ENCODE measurements around the gene CD81.

Gene CD81

DNA sequence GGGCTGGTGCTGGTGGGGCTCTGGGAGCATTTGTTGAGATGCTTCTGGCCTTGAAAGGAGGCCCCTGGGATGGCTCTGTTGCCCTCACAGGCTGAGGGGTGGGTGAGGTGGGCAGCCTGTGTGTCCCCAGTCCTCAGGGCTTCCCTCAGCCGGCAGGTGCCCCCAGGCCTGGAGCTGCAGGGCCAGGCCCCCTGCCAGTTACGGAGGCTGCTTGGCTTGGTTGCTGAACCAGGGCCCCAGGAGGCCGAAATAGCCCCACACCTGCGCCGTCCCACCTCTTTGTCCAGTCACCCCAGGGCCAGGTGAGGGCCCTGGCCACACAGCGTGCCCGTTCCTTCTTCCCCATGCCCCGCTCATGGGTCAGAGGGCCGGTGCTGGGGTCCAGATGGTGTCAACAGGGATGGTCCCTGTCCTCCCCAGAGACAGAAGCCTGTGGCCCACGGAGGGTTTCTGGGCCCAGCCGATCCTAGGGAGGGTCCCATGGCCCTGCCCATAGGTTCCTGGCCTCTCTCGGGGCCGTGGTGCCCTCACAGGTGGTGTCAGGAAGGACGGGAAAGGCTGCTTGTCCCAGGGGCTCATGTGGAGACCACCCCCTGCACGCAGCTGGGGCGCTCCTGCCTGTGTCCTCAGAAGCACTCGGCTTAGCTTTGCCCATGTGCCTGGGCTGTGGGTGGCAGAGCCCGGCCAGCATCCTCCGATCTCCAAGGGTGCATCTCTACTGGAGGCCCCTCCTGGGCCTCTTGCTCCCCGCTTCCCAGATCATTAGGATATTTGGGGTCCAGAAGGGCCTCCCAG is 14.3 kb downstream of the CD81 start:
- no peak for DNase-seq

- no peak for DNase-seq
Observed at GRCh38 chr11:2392241-2392959, 15.3 kb downstream of the CD81 start.

DNA sequence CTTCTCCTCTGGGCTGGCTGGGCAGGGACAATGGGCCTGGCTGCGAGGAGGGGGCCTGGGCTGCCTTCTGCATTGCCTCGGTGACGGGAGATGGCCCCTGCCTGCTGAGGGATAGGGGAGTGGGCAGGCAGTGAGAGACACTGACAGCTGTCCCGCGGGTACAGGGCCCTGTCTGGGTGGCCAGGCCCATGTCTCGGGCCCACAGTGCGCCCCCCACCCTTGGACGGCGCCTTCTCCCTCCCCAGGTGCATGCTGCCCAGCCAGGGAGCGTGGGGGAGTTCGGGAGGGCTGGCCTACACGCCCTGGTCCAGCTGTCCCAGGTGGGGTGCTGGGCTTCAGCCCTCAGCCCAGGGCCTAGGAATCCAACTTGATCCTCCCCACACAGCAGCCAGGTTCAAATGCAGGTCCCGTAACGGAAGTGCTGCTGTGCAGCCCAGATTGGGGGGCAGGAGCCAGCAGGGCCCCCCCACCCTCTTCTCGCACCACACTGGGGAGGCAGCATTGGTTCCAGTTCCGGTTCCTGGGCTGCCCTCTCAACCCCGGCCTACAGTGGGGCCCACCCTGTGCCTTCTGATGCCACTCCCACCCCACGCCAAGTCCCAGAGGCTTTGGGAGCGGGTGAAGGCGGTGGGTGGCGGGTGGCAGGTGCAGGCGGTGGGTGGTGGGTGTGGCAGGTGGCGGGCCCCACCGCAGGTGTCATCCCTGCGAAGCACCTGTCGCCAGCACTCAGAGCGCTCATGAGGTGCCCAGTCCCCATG is 16.2 kb downstream of the CD81 start:
- DNase-seq: no peak

GRCh38 chr11:2393941-2394817 is 17.1 kb downstream of the CD81 start:
- DNase-seq: no peak

DNA sequence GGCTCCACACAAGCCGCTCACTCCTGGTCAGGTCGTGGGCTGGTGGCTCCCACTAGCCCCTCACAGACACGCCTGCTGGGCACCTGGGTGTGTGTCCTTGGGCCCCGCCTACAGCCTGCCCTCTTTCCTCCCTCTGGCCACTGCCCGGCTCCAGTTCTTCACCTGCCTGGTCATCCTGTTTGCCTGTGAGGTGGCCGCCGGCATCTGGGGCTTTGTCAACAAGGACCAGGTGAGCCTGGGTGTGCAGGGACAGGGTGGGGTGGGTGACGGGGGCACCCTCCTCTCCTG is 17.7 kb downstream of the CD81 start:
- DNase-seq: no peak

GRCh38 chr11:2395211-2395730 is 18.2 kb downstream of the CD81 start:
- no peak for DNase-seq

GRCh38 chr11:2395856-2396255 is 18.7 kb downstream of the CD81 start:
- DNase-seq: no peak

GRCh38 chr11:2396471-2396870 is 19.4 kb downstream of the CD81 start:
- no peak for DNase-seq

GRCh38 chr11:2397005-2397404 is 19.9 kb downstream of the CD81 start:
- DNase-seq: no peak

DNA sequence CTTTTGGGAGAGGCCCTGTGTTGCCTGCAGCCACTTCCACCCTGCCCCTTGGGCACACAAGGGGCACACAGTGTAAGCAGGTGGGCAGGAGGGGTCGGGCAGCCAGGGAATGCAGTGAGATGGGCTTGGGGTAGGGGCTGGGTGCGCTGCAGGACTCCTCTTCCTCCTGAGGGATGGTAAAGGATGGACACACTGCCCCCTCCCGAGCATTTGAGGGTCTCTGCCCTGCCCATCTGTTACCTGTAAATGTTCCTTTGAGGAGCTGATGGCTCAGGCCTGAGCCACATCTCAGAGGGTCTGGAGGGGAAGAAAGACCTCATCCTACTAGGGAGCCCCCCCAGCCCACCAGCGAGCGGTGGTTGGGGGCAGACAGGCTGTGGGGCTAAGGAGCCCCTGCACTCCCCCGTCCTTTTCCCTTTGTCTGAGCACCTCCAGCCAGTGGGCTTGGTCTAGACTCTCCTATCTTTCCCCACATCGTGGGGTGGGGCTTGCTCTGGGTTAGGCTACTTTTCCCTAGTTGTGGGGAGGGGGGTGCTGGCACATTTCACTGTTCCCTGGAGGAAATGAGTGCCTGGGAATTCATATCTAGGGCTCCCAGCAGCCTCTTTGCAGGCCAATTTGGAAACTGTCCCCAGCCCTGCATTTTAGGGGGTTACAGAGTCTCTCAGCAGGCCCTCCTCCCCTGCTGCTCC is 21.7 kb downstream of the CD81 start:
- DNase-seq: no peak

GRCh38 chr11:2399488-2400068 is 22.5 kb downstream of the CD81 start:
- DNase-seq: no peak

DNA sequence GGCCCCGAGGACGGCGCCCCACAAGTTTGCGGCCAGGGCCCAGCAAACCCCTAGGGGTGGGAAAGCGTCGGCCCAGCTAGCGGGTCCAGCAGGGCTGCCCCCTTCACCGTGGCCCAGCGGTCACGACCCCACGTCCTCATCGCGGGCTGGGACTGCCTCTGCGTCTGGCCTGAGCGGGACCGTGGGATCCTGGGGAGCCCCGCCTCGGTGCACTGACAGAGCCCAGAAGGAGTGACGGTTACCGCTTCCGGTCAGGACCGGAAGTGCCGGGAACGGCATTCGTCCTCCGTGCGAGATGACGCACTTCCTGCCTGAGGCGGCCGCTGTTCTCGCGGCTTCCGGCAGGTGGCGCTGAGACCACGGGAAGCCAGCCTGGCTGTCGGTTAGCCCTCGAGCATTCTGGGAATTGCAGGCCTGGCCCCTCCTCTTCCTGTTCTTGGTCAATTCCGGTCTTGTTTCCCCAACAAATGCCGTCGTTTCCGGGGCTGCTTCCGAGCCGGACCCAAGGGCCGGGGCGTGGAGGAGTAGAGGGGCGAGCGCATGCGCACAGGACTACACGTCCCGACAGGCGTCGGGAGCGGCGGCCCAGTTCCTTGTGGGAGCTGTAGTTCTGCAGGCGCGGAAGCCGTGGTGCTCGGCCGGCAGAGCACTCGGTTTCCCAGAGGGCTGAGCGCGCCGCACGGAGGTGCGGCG is 23.1 kb downstream of the CD81 start, which contains the start of gene TSSC4:
Gene TSSC4, plus strand, starts transcription at position 682 of the 693 bp plus-strand sequence. CDS start 1,884 bp downstream, outside the sequence.
- peak; percentile 100 for DNase-seq

- no peak for DNase-seq
Observed at GRCh38 chr11:2400762-2401435, 23.8 kb downstream of the CD81 start.

GRCh38 chr11:2401436-2401984 is 24.4 kb downstream of the CD81 start:
- DNase-seq: no peak

- DNase-seq: no peak
Observed at GRCh38 chr11:2402106-2402505, 25.0 kb downstream of the CD81 start.

GRCh38 chr11:2402890-2403645 is 26.0 kb downstream of the CD81 start:
- no peak for DNase-seq

GRCh38 chr11:2404735-2405196 is 27.7 kb downstream of the CD81 start:
- no peak for DNase-seq

DNA sequence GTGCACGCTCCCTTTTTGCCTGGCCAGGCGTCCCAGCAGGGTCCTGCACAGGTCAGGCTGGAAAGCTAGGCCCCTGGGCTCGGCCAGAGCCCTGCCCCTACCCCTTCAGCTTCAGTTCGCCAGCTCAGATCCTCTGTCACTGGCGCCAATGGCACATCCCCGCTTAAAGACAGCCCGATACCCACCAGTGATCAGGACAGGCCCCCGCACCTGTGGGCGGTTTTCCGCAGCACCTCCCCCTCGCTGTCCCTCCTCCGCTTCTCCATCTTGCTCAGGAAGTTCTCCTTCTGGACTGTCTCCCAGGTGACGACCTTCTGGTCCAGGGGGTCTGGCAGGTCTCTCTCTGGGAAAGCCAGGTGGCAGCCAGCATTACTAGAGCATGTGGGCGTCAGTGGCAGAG is 29.3 kb downstream of the CD81 start:
- DNase-seq: no peak

DNA sequence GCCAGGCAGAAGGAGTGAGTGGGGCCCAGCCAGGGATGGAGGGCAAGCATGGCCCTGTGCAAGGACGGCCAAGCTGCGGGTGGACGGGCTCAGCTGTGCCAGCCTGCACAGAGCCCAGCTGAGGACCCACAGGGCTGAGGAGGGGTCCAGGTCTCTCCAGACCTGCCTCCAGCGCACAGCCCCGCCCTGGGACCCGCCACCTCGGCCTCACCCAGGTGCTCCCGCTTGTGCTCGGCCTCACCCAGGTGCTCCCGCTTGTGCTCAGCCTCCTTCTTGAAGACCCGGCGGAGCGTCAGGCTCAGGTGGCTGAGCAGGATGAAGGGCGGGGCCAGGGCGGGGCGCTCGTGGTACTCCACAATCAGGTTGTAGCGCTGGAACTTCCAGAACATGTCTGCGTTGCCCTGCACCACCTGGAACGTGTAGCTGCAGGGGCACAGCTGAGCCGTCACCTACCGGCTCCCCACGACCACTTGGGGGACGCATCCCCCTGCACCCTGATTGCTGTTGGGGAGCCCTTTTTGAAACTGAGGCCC is 29.8 kb downstream of the CD81 start:
- no peak for DNase-seq

Data from NCI-H1092 treated with DMSO at 0.1 percent for 48 hours (cell line).